ENCODE data around the gene CNEP1R1. TPM values are rescaled to one million over a fixed set of nuclear protein-coding genes. Genes with fewer than 3 reads are reported as not detected.

Gene CNEP1R1
- total and polyA plus RNA-seq, 2 experiments from 2014 or later = 13.8 to 30.3 TPM

DNA sequence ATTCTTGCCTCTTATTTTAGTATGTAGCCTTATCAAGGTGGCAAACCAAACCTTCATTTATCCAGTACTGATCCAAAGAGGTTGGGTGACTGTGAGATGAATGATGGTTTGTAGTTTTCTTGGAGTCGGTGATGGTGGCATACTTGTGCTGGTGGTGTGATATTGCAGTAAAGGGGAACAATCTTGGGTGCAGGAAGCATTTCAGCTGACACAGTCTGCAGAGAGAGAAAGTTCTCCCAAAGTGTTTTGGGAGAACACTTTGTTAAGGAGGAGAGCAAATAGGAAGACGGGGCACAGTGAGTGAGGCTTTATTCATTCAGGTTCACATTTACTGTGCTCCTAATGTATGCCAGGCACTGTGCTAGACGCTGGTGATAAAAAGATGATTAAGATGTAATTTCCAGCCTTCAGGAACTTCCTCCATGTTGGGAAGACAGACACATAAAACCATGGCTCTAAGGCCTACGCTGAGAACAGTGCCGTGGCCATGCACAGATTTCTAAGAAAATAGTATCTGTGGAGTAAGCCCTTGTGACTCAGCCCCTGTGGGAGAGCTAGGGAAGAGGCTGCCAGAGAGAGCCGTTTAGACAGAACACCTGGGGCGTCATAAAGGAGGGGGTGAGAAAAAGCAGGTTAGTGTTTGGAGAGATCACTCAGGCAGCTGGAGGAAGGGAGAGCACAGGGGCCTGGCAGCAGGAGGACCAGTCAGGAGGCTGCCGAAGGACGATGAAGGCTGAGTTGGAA lies 54.5 kb downstream of the CNEP1R1 start:
- Mint-ChIP-seq H3K27ac (no peak overlapping the region), H3K9me3 (no peaks in the 10 kb centered on the region), H3K4me3 (no peak overlapping the region), H3K4me1 (no peaks in the 10 kb centered on the region), H3K36me3 (ENCODE audit: low read depth) (peaks cover 40% of the 10 kb centered on the region), H3K27me3 (ENCODE audit: insufficient read depth, low read depth, poor library complexity) (no peaks in the 10 kb centered on the region)
- Histone ChIP-seq H3K4me2 (no peak overlapping the region), H3K4me3 (no peak overlapping the region), H3K9me2 (ENCODE audit: insufficient read depth) (no peaks in the 10 kb centered on the region), H2AFZ (no peak overlapping the region), H4K20me1 (replicated peaks; ENCODE audit: insufficient read depth) (peaks cover 3% of the 10 kb centered on the region; the same call in 1 of the 2 replicates), H3K27me3 (ENCODE audit: insufficient read depth) (no peaks in the 10 kb centered on the region), H3K79me2 (replicated peaks; ENCODE audit: insufficient read depth) (no peaks in the 10 kb centered on the region), H3K36me3 (ENCODE audit: insufficient read depth) (peaks cover 19% of the 10 kb centered on the region), H3F3A (replicated peaks; ENCODE audit: low read depth) (no peaks in the 10 kb centered on the region), H3K27ac (ENCODE audit: low read depth) (no peak overlapping the region), H3K4me1 (ENCODE audit: insufficient read depth) (no peaks in the 10 kb centered on the region)
- no peak for TF ChIP-seq STAT1 (IDR thresholded peaks at IDR 0.05; ENCODE audit: unreplicated experiment)
- TF ChIP-seq REST (IDR thresholded peaks at IDR 0.05; ENCODE audit: unreplicated experiment) = no peak
- TF ChIP-seq, protein P1, sequence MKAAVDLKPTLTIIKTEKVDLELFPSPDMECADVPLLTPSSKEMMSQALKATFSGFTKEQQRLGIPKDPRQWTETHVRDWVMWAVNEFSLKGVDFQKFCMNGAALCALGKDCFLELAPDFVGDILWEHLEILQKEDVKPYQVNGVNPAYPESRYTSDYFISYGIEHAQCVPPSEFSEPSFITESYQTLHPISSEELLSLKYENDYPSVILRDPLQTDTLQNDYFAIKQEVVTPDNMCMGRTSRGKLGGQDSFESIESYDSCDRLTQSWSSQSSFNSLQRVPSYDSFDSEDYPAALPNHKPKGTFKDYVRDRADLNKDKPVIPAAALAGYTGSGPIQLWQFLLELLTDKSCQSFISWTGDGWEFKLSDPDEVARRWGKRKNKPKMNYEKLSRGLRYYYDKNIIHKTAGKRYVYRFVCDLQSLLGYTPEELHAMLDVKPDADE (IDR thresholded peaks at IDR 0.05) = no peak
- TF ChIP-seq ZNF462 (CRISPR knock-in tag; IDR thresholded peaks at IDR 0.05) = no peak
- TF ChIP-seq ZNF114 (CRISPR knock-in tag; IDR thresholded peaks at IDR 0.05) = no peak
- no peak for TF ChIP-seq POLR2AphosphoS5 (IDR thresholded peaks at IDR 0.05; ENCODE audit: low read depth)
- TF ChIP-seq EZH2phosphoT487 (IDR thresholded peaks at IDR 0.05; ENCODE audit: unreplicated experiment) = no peak
- no peak for TF ChIP-seq ZNF331 (CRISPR knock-in tag; IDR thresholded peaks at IDR 0.05; ENCODE audit: low read depth)
- no peak for TF ChIP-seq JUNB (IDR thresholded peaks at IDR 0.05; ENCODE audit: unreplicated experiment)
- DNase-seq (ENCODE audit: low spot score) (no peak), ATAC-seq (no peak)
